Sigmoid colon (tissue), 4 donors: ENCODE data around the gene ANKS4B.

ENCODE experiments used
- EP300 ChIP-seq, 4 donors: sonication (generic); formaldehyde crosslinking; IDR thresholded peaks; one replicate each; pipeline ENCODE4 v1.6.1; 2017; ENCODE audit warnings: antibody characterized with exemption in 4 of 4
- POLR2A ChIP-seq, 2 donors: fragments of 450-650 bp; IDR thresholded peaks; one replicate each; pipeline ENCODE4 v1.6.1; 2016; ENCODE audit warnings: antibody characterized with exemption in 2 of 2, mild to moderate bottlenecking in 2 of 2, moderate library complexity in 2 of 2
- POLR2AphosphoS5 ChIP-seq, 4 donors: sonication (generic); formaldehyde crosslinking; IDR thresholded peaks; one replicate each; pipeline ENCODE4 v1.6.1; 2017; ENCODE audit warnings: antibody characterized with exemption in 4 of 4
- TF ChIP-seq, protein P1 (sequence below), 4 experiments: fragments of 450-650 bp in 3 of 4; fragments of 200-600 bp in 1 of 4; IDR thresholded peaks; one replicate each; pipeline ENCODE4 v1.5.1; 2016 to 2019; ENCODE audit warnings: antibody characterized with exemption in 4 of 4, mild to moderate bottlenecking in 3 of 4, moderate library complexity in 2 of 4

DNA sequence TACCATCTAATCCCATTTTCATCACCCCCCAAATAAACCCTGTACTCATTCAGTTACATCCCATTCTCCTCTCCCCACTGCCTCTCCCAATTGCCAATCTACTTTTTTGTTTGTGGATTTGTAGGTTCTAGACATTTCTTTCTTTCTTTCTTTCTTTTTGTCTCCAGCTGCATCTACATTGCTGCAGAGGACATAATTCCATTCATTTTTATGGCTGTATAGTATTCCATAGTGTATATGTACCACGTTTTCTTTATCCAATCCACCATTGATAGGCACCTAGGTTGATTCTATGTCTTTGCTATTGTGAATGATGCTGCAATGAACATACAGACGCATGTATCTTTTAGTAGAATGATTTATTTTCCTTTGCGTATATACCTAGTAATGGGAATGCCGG, 50.9 kb downstream of the ANKS4B start:
- no peak for TF ChIP-seq POLR2A (IDR thresholded peaks at IDR 0.05)
- TF ChIP-seq, protein P1, sequence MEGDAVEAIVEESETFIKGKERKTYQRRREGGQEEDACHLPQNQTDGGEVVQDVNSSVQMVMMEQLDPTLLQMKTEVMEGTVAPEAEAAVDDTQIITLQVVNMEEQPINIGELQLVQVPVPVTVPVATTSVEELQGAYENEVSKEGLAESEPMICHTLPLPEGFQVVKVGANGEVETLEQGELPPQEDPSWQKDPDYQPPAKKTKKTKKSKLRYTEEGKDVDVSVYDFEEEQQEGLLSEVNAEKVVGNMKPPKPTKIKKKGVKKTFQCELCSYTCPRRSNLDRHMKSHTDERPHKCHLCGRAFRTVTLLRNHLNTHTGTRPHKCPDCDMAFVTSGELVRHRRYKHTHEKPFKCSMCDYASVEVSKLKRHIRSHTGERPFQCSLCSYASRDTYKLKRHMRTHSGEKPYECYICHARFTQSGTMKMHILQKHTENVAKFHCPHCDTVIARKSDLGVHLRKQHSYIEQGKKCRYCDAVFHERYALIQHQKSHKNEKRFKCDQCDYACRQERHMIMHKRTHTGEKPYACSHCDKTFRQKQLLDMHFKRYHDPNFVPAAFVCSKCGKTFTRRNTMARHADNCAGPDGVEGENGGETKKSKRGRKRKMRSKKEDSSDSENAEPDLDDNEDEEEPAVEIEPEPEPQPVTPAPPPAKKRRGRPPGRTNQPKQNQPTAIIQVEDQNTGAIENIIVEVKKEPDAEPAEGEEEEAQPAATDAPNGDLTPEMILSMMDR (IDR thresholded peaks at IDR 0.05) = no peak
- no peak for TF ChIP-seq POLR2AphosphoS5 (IDR thresholded peaks at IDR 0.05)
- TF ChIP-seq EP300 (IDR thresholded peaks at IDR 0.05) = no peak
